ENCODE measurements around the gene PRKCE.

GRCh38 chr2:45680351-45680967, 29.0 kb downstream of the PRKCE start:
- TF ChIP-seq CTCF (IDR thresholded peaks at IDR 0.05), result no peak
- TF ChIP-seq POLR2AphosphoS5 (IDR thresholded peaks at IDR 0.05), result peak in 2 of 4 donors; percentile 9 to 28

All from sigmoid colon (tissue), 4 donors.